ENCODE results near the gene PDE7B.
"Not testable (repeated sequence)": the region's sequence is repeated elsewhere in the genome, so short reads cannot be mapped to it uniquely, and the experiment has no call there.

The PDE7B gene

DNA sequence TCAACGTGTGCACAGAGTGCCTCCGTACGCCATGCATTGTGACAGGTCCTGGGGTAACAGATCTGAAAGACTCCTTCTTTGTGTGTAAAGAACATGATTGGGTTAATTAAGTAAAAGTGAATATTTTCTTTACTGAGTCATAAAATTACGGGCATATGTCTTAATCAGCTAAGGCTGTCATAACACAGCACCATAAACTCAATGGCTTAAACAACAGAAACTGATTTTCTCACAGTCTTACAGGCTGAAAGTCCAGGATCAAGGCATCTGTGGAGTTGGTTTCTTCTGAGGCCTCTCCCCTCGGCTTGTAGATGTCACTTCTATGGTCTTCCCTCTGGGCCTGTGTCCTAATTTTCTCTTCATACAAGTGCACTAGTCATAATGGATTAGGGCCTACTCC lies 221.7 kb downstream of the PDE7B start:
- no peak for DNase-seq (ENCODE audit: low read depth)

DNA sequence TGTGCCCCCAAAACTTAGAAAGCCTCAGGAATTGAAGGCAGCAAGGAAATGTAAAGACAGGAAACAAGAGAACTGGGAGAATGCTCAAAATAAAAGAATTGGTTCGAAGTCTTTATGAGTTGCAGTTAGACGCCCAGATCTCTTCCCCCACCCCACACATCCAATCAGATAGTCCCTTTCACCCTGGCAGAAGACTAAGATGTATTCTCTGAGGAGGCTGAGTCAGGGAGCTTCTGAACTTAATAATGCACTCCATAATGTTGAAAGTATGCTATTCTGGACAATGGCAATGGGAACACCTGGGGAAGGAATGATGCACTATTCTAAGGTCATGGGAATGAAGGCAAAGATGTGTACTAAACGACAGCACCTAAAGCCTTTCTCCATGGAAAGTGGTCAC lies 225.0 kb downstream of the PDE7B start:
- DNase-seq (ENCODE audit: low read depth) = no peak

- peak; percentile 93 for DNase-seq (ENCODE audit: low read depth)
These were observed 226.5 kb downstream of the PDE7B start for GRCh38 chr6:136077834-136078576.

DNA sequence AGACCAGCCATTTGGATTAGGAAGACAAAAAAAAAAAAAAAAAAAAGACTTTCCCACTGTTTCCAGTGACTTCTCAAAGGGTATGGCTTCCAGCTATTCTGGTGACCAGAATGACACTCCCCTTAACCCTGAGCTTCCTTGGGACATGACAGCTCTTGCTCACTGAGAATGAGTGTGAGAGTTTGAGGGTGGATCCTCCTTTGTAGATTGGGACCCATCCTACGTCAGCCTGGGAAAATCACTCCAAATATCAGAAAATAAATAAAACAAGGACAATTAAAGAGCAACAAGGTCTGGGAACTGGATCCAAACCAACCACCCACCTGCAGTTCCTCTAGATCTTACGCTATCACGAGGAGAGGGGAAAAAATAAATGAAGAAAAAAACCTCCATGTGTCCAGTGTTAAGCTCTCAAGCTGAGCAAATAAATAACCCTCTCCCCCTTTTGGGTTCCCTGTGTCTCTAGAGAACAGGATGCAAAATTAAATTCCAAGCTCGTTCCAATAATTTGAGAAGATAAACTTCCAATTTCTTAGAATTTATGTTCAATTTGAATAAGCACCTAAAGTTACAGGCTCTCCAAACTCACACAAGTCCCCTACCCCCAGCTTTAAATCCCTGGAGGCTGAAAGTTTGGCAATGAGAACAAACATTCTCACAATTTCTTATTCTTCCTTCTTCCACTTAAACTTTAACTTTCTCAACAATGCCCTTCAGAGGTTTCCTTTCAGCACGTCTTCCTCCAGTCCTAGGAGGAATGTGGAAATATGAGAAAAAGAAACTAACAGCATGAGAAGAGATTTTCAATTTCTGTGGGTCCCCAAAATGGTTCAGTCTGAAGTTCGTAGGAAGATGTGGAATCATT lies 228.4 kb downstream of the PDE7B start:
- no peak for DNase-seq (ENCODE audit: low read depth)

GRCh38 chr6:136083540-136083939 lies 232.0 kb downstream of the PDE7B start:
- no peak for DNase-seq (ENCODE audit: low read depth)

- DNase-seq (ENCODE audit: low read depth) = no peak
These were observed 232.9 kb downstream of the PDE7B start for GRCh38 chr6:136084403-136084802.

DNA sequence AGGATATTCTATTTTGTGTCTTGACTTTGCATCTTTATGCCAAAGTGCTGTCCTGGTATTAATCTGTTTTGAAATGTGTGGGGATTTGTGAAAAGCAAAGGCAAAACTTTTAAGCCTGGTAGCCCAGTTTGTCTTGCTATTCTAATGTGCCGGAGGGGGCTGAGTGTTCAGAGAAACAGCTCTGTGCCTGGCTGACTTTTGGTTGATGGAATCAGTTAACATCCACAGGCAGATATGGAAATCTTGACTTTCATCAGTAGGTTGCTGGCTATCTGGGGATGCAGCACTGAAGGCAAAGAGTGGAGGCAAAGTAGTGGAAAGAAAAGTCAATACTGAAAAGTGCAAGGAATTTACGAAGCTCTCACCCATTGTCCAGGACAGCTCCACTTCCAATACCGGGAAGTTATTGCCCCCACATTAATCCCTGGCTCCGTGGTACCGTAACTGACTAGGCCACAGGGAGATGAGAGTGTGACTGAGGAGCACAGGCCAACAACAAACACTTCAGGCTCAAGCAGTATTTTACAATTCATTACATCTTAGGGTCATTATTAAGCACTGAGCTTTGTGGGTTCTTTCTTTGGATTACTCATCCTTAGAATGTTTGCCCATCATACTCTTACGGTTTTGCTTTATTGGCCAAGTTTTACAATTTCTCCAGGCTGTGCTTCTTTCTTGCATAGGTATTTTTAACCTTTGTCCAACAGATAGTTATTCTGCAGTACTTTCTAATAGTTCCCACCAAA lies 234.0 kb downstream of the PDE7B start:
- DNase-seq (ENCODE audit: low read depth) = no peak

DNA sequence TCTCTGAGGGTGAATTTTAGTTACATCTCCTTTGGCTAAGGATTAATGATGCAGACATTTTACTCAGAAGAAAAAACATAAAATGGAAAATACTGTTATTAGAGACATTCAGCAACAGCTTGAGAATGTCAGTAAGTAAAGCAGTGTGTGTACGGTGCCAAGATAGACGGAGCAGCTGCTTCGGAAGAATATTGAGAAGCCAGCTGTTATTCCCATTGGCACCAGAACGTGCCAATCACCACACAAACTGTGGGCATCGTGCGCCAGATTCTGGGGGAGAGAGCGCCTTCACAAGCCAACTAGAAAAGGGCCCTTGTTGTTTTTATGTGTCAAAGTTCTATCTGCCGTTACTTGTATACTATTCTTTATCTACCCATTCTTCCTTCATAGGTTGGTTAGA lies 235.2 kb downstream of the PDE7B start:
- no peak for DNase-seq (ENCODE audit: low read depth)

DNA sequence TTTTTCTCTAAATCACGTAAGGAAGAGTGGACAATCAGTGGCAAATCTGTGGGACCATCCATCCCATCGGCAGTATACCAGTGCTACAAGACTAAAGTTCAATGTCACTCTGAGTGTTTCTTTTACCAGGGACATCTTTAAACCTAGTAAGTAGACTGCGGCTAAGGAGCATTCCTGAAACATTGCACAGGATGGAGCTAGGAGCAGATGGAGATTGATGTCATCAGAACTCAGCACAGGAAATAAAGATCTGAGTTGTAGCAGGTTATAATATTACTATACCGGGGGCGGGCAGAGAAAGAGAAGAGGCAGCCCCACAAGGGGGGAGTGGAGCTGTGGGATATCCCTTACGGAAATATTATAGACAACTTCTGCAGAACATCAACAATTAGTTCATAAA lies 236.5 kb downstream of the PDE7B start:
- DNase-seq (ENCODE audit: low read depth) = no peak

DNA sequence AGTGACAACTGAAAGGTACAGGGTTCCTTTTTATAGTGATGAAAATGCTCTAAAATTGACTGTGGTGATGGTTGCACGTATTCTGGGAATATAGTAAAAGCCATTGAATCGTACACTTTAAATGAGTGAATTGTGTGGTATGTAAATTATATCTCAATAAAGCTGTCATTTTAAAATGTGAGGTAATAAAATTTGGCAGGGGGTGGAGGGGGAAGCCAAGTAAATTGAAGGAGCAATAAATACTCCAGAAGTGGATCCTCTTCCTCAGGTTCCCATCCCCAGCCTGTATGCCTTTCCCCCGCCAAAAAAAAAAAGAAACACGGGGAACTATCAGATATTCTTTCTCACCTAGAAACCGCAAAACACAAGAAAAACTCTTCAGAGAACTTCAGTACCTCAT lies 237.2 kb downstream of the PDE7B start:
- no peak for DNase-seq (ENCODE audit: low read depth)

- no peak for DNase-seq (ENCODE audit: low read depth)
These were observed 238.4 kb downstream of the PDE7B start for GRCh38 chr6:136089876-136090275.

GRCh38 chr6:136090929-136091328 lies 239.4 kb downstream of the PDE7B start:
- no peak for DNase-seq (ENCODE audit: low read depth)

DNA sequence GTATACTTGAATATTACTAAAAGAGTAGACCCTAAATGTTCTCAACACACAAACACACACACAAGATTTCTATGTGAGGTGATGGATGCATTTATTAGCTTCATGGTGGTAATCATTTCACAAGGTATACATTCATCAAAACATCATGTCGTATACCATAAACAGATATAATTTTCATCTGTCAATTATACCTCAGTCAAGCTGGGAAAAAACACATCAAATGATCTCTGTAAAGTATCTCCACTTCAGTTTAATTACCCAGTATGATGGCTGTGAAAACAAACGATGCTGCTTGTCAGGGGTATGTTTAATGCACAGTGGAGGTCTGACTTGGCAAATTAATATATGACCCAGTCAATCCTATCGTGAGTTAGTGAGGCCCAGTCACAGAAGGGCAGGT lies 241.4 kb downstream of the PDE7B start:
- DNase-seq (ENCODE audit: low read depth) = no peak

DNA sequence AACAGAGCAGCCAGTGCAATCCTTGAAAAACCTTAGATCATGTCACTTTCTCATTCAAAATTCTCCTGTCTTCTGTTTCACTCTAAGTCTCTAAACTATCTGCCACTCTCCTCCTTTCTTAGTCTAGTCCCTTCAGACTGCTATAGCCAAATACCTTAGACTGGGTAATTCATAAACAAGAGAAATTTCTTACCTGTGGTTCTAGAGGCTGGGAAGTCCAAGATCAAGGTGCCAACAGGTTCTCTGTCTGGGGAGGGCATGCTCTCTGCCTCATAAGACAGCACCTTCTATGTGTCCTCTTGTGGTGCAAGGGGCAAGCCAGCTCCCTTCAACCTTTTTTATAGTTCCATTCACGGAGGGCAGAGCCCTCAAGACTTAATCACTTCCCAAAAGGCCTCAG lies 242.3 kb downstream of the PDE7B start:
- no peak for DNase-seq (ENCODE audit: low read depth)

DNA sequence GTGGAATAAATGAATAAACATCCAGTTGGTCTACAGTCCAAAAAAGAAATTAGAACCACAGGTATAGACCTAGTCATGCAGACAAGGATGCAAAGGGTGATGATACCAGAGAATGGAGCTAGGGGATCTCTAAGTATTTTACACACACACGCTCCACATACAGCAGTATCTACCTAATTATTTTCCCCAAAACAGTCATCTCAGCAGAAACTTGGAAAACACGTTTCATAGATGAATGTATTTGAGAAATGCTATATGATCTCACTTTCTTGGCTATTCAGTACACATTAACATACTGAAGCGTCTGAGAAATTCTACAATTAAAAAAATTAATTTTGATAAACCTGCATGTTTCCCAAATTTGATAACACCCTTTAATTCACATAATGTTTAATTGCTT lies 243.3 kb downstream of the PDE7B start:
- no peak for DNase-seq (ENCODE audit: low read depth)

GRCh38 chr6:136095986-136096385 lies 244.5 kb downstream of the PDE7B start:
- no peak for DNase-seq (ENCODE audit: low read depth)

- DNase-seq (ENCODE audit: low read depth) = no peak
These were observed 251.6 kb downstream of the PDE7B start for GRCh38 chr6:136102991-136103688.

- no peak for DNase-seq (ENCODE audit: low read depth)
These were observed 252.3 kb downstream of the PDE7B start for GRCh38 chr6:136103763-136104311.

DNA sequence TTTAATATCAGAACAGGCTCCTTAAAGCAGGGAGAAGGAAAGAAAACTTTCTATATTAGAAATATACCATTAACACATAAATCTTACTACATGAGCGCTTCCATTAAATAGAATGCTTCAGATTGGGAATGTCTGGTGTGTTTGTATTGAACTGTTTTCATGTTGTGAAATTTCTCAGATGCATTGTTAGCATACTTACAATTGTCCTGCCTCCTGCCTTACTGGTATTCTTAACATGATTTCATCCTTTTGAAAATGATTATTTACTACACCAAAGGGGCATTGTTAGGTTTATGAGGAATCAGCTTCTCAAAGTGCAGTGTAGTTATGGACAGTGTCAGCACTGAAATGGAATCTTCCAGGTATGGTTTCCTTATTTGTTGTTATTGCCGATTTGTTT lies 253.1 kb downstream of the PDE7B start:
- no peak for DNase-seq (ENCODE audit: low read depth)

GRCh38 chr6:136105797-136106196 lies 254.3 kb downstream of the PDE7B start:
- not testable (repeated sequence) for DNase-seq (ENCODE audit: low read depth)

GRCh38 chr6:136108361-136108945 lies 257.0 kb downstream of the PDE7B start:
- no peak for DNase-seq (ENCODE audit: low read depth)

Measured in GM04504 (cell line).